Heart left ventricle (tissue), 16 donors: ENCODE measurements around the gene CD7. TPM values are rescaled to one million over a fixed set of nuclear protein-coding genes. Genes with fewer than 3 reads are reported as not detected.

ENCODE experiments used
- ATAC-seq, 4 donors: fragments of 200-7000 bp; cut with Tn5 transposase; one replicate each; pipeline ENCODE4 v1.9.1; 2020 to 2022; ENCODE audit warnings: moderate library complexity in 4 of 4, mild to moderate bottlenecking in 3 of 4, moderate number of reproducible peaks in 1 of 4
- DNase-seq, 5 donors: peaks; one replicate each; pipeline ENCODE4 v3.0.0-alpha.2; 2020
- H3K27ac ChIP-seq, 12 donors: fragments of 200-600 bp; sonication (generic) in 4 of 12; one replicate each; pipeline versions ENCODE4 v1.5.0 to v1.8.0; 2016 to 2022; ENCODE audit warnings: mild to moderate bottlenecking in 2 of 12
- H3K27me3 ChIP-seq, 9 donors: fragments of 200-600 bp; sonication (generic) in 2 of 9; one replicate each; pipeline versions ENCODE4 v1.5.1 to v1.8.0; 2016 to 2022; ENCODE audit warnings: mild to moderate bottlenecking in 3 of 9
- H3K36me3 ChIP-seq, 9 donors: fragments of 200-600 bp; sonication (generic) in 2 of 9; one replicate each; pipeline versions ENCODE4 v1.5.0 to v1.8.0; 2018 to 2022; ENCODE audit warnings: mild to moderate bottlenecking in 2 of 9
- H3K4me1 ChIP-seq, 12 donors: fragments of 200-600 bp; sonication (generic) in 4 of 12; one replicate each; pipeline versions ENCODE4 v1.5.0 to v1.8.0; 2016 to 2022; ENCODE audit warnings: mild to moderate bottlenecking in 3 of 12
- H3K4me3 ChIP-seq, 12 donors: fragments of 200-600 bp; sonication (generic) in 4 of 12; one replicate each; pipeline versions ENCODE4 v1.5.0 to v1.8.0; 2017 to 2022; ENCODE audit warnings: mild to moderate bottlenecking in 9 of 12, moderate library complexity in 4 of 12
- H3K9me3 ChIP-seq, 12 donors: fragments of 200-600 bp; sonication (generic) in 4 of 12; one replicate each; pipeline versions ENCODE4 v1.5.0 to v1.8.0; 2016 to 2022; ENCODE audit warnings: mild to moderate bottlenecking in 1 of 12
- POLR2A ChIP-seq, 2 donors: fragments of 450-650 bp; IDR thresholded peaks; one replicate each; pipeline ENCODE4 v1.6.1; 2017; ENCODE audit warnings: antibody characterized with exemption in 2 of 2, mild to moderate bottlenecking in 2 of 2, moderate library complexity in 2 of 2
- WGBS, 4 donors: extraction: QIAGEN DNeasy Blood & Tissue Kit in 2 of 4; methylation state at CpG; one replicate each; pipeline versions ENCODE4 v1.1.5 to v1.1.7; 2013 to 2018; 5-methylcytosine and 5-hydroxymethylcytosine counted together
- intact Hi-C, 10 donors: fragments of 100-400 bp; cut with DNase I; formaldehyde crosslinking; loops; one replicate each; pipeline versions ENCODE4 v1.11.1 to v1.14.2; 2022
- long read RNA-seq, 3 donors: library from polyadenylated mRNA; unstranded; transcript quantifications; one replicate each; pipeline ENCODE4 v2.0.0, GENCODE V29; 2020 to 2021
- polyA plus RNA-seq, 2 donors: library from polyadenylated mRNA; stranded (reverse); fragments of 200-250 nt; gene quantifications; one replicate each; pipeline ENCODE4 v1.2.3, GENCODE V29; 2013
- total RNA-seq, 9 donors: library from RNA; depleted of rRNA in 2 of 9; stranded (reverse); fragments of >200 nt in 2 of 9; fragmentation: NEBNext Ultra II Directional in 3 of 9; extraction: Animal tissue kit (Norgen Biotek cat#: 25700) in 3 of 9; gene quantifications; one replicate each; pipeline versions ENCODE4 v1.1.0 to v1.2.4, GENCODE V29; 2016 to 2023
- TF ChIP-seq, protein P1 (sequence below), 12 donors: fragments of 200-600 bp; sonication (generic) in 4 of 12; IDR thresholded peaks; one replicate each; pipeline versions ENCODE4 v1.5.0 to v1.8.0; 2018 to 2022; ENCODE audit warnings: antibody characterized with exemption in 12 of 12, mild to moderate bottlenecking in 5 of 12
- donor health status: ischemic (EF 13 %, LVEDD 7.1; RV severe dilation, severe dysfunction).
- donor health status: healthy with polysubstance abuse.
- donor health status: DM: no; HTN: yes; CAD: no.
- donor health status: DM: no; HTN: no; CAD: no.
- donor health status: ischemic (EF 25% LVEDD 6.9; RV normal size, moderate dysfunction).
- donor health status: ischemic (EF 25% LVEDD 5.7; RV mildly dilated, moderate dysfunction).
- donor health status: healthy.
- donor health status: DM: yes; HTN: yes; CAD: no.
- donor health status: ischemic (EF 35%, LVEDD 5.7; RV mildly dilated, moderate dysfunction).
- donor health status: nonischemic (EF 11% LVEDD 7.7; RV severe dilation, severe dysfunction).
- donor health status: DM: yes; HTN: yes; CAD: no.
- donor health status: PGD.
- donor health status: ischemic (EF 29% LVEDD 5.4; RV normal size, mild dysfunction).
- donor health status: nonischemic (EF 23%, LVEDD 6.1; RV moderate dilation, normal function).

CD7 gene
- total RNA-seq (1 to 10 TPM in 2 of 9 donors, under 1 TPM in 5, not detected in 2; 0.21 to 8.6 (median 0.42) TPM), polyA plus RNA-seq (under 1 TPM; 0.23 to 0.53 TPM)
- long read RNA-seq, donor 1 = 0 reads
- long read RNA-seq, donor 2 = 0 reads
- long read RNA-seq, donor 3 = 0 reads

GRCh38 chr17:82317394-82318168 is at the start of gene CD7:
Gene CD7, minus strand, starts transcription at chr17:82317608. Its CDS starts 113 bp downstream, at chr17:82317495.
- Histone ChIP-seq H3K9me3 (no peaks in the 10 kb centered on the region), H3K36me3 (no peaks in the 10 kb centered on the region), H3K4me1 (peaks cover 0 to 29% (median 4%) of the 10 kb centered on the region in 12 donors), H3K4me3 (peak within 1 kb of the TSS in 2 of 12 donors; percentile 5 to 49), H3K27me3 (peaks cover 8 to 50% (median 25%) of the 10 kb centered on the region in 9 donors), H3K27ac (peak within 1 kb of the TSS in 1 of 12 donors; percentile 28)
- ATAC-seq (no peak), DNase-seq (no peak)
- WGBS, 4 donors = 79 to 88% (median 82%) methylated on average over 17 to 26 of the region's 26 CpGs
- no peak for TF ChIP-seq POLR2A (IDR thresholded peaks at IDR 0.05)
- TF ChIP-seq, protein P1, sequence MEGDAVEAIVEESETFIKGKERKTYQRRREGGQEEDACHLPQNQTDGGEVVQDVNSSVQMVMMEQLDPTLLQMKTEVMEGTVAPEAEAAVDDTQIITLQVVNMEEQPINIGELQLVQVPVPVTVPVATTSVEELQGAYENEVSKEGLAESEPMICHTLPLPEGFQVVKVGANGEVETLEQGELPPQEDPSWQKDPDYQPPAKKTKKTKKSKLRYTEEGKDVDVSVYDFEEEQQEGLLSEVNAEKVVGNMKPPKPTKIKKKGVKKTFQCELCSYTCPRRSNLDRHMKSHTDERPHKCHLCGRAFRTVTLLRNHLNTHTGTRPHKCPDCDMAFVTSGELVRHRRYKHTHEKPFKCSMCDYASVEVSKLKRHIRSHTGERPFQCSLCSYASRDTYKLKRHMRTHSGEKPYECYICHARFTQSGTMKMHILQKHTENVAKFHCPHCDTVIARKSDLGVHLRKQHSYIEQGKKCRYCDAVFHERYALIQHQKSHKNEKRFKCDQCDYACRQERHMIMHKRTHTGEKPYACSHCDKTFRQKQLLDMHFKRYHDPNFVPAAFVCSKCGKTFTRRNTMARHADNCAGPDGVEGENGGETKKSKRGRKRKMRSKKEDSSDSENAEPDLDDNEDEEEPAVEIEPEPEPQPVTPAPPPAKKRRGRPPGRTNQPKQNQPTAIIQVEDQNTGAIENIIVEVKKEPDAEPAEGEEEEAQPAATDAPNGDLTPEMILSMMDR (IDR thresholded peaks at IDR 0.05) = no peak
- intact Hi-C loops = no loop called here

- no peak overlapping the region for H3K4me3 ChIP-seq
- WGBS, 4 donors = 65 to 81% (median 74%) methylated on average over 7 of the region's 7 CpGs
- no peaks in the 10 kb centered on the region for H3K9me3 ChIP-seq
- no peaks in the 10 kb centered on the region for H3K36me3 ChIP-seq
- peaks cover 9 to 41% (median 13%) of the 10 kb centered on the region in 9 donors for H3K27me3 ChIP-seq
- TF ChIP-seq, protein P1 (IDR thresholded peaks at IDR 0.05) = no peak
- no peak for TF ChIP-seq POLR2A (IDR thresholded peaks at IDR 0.05)
- H3K27ac ChIP-seq = no peak overlapping the region
- ATAC-seq = no peak
- no peak for DNase-seq
- peaks cover 0 to 17% (median 11%) of the 10 kb centered on the region in 12 donors for H3K4me1 ChIP-seq
- intact Hi-C loops = no loop called here
These were observed 49.3 kb upstream of the CD7 start for GRCh38 chr17:82366749-82367148.

DNA sequence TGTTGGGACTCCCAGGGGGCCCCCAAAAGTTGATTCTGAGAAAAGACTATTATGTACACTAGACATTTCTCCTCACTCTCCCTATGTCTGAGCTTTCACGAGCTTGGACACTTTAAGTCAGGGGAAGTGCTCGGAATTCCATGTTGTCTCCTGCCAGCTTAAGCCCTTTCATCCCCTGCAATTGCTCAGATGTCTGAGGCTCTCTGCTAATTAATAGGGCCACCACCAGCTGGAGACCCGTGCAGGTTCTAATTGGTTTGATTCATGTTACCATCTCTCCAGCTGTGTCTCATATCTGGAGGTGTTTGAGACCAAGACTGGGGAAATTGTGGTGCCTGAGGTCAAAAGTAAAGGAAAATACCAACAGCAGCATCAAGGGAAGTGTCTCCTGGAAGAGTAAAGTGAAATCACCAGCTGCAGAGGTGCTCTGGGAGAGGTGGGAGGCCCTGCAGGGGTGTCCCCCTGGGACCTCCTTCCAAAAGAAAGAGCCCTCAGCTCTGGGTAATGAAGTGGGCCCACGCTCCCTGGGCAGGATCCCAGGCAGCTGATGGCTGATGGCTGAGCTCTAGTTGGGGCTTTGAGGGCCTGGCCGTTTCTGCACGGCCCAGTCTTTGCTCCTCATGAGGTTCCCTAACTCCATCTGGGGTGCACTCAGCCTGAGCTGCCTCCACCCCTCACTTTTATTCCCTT is 48.3 kb upstream of the CD7 start:
- H3K4me3 ChIP-seq = no peak overlapping the region
- intact Hi-C loops = no loop called here
- ATAC-seq = no peak
- H3K36me3 ChIP-seq = no peaks in the 10 kb centered on the region
- no peaks in the 10 kb centered on the region for H3K9me3 ChIP-seq
- no peak overlapping the region for H3K27ac ChIP-seq
- H3K4me1 ChIP-seq = peaks cover 0 to 7% (median 3%) of the 10 kb centered on the region in 12 donors
- 74 to 84% (median 78%) methylated on average over 6 of the region's 6 CpGs for WGBS, 4 donors
- DNase-seq = no peak
- TF ChIP-seq, protein P1 (IDR thresholded peaks at IDR 0.05) = no peak
- no peak for TF ChIP-seq POLR2A (IDR thresholded peaks at IDR 0.05)
- H3K27me3 ChIP-seq = peaks cover 0 to 31% (median 5%) of the 10 kb centered on the region in 9 donors
